Heart right ventricle (tissue), 16 donors: ENCODE data around the gene KHSRP. TPM values are rescaled to one million over a fixed set of nuclear protein-coding genes. Genes with fewer than 3 reads are reported as not detected.

Experiments
- ATAC-seq, 8 donors: fragments of 200-7000 bp; cut with Tn5 transposase; one replicate each; pipeline ENCODE4 v1.9.1; 2020; ENCODE audit warnings: mild to moderate bottlenecking in 8 of 8, moderate library complexity in 8 of 8, moderate number of reproducible peaks in 1 of 8
- DNase-seq, 2 donors: peaks; one replicate each; pipeline ENCODE4 v3.0.0-alpha.2; 2020
- H3K27ac ChIP-seq, 10 donors: fragments of 200-600 bp; sonication (generic) in 2 of 10; one replicate each; pipeline versions ENCODE4 v1.5.0 to v1.8.0; 2020 to 2022; ENCODE audit warnings: mild to moderate bottlenecking in 3 of 10
- H3K27me3 ChIP-seq, 7 donors: fragments of 200-600 bp; one replicate each; pipeline ENCODE4 v1.8.0; 2021 to 2022; ENCODE audit warnings: mild to moderate bottlenecking in 2 of 7
- H3K36me3 ChIP-seq, 9 donors: fragments of 200-600 bp; sonication (generic) in 1 of 9; one replicate each; pipeline versions ENCODE4 v1.5.0 to v1.8.0; 2020 to 2022; ENCODE audit warnings: mild to moderate bottlenecking in 2 of 9
- H3K4me1 ChIP-seq, 9 donors: fragments of 200-600 bp; sonication (generic) in 1 of 9; one replicate each; pipeline versions ENCODE4 v1.5.0 to v1.8.0; 2020 to 2022; ENCODE audit warnings: mild to moderate bottlenecking in 4 of 9
- H3K4me3 ChIP-seq, 10 donors: fragments of 200-600 bp; sonication (generic) in 2 of 10; one replicate each; pipeline versions ENCODE4 v1.5.0 to v1.8.0; 2020 to 2022; ENCODE audit warnings: mild to moderate bottlenecking in 7 of 10, moderate library complexity in 2 of 10
- H3K9me3 ChIP-seq, 11 donors: fragments of 200-600 bp in 10 of 11; sonication (generic) in 2 of 11; one replicate each; pipeline versions ENCODE4 v1.5.0 to v1.8.0; 2013 to 2022; ENCODE audit warnings: mild to moderate bottlenecking in 2 of 11, control low read depth in 1 of 11, moderate library complexity in 1 of 11
- WGBS, 2 donors: extraction: QIAGEN DNeasy Blood & Tissue Kit; methylation state at CpG; one replicate each; pipeline ENCODE4 v1.1.7; 2013; ENCODE audit warnings: inconsistent platforms in 1 of 2; 5-methylcytosine and 5-hydroxymethylcytosine counted together
- intact Hi-C, 10 donors: fragments of 100-400 bp; cut with DNase I; formaldehyde crosslinking; loops; one replicate each; pipeline versions ENCODE4 v1.11.1 to v1.14.2; 2022
- polyA plus RNA-seq, 2 donors: library from polyadenylated mRNA; stranded (reverse); fragments of 200-250 nt; gene quantifications; one replicate each; pipeline ENCODE4 v1.2.3, GENCODE V29; 2013
- total RNA-seq, 10 donors: library from RNA; stranded (reverse); fragmentation: NEBNext Ultra II Directional in 3 of 10; extraction: Animal tissue kit (Norgen Biotek cat#: 25700) in 3 of 10; gene quantifications; one replicate each; pipeline versions ENCODE4 v1.2.1 to v1.2.4, GENCODE V29; 2021 to 2023
- TF ChIP-seq, protein P1 (sequence below), 9 donors: fragments of 200-600 bp; sonication (generic) in 2 of 9; IDR thresholded peaks; one replicate each; pipeline versions ENCODE4 v1.5.0 to v1.8.0; 2021 to 2022; ENCODE audit warnings: antibody characterized with exemption in 9 of 9, mild to moderate bottlenecking in 5 of 9, moderate library complexity in 1 of 9
- donor health status: Arrhythmogenic right ventricular cardiomyopathy.
- donor health status: ischemic (EF 13 %, LVEDD 7.1; RV severe dilation, severe dysfunction).
- donor health status: healthy with polysubstance abuse.
- donor health status: DM: no; HTN: yes; CAD: no.
- donor health status: DM: no; HTN: no; CAD: no.
- donor health status: ischemic (EF 25% LVEDD 6.9; RV normal size, moderate dysfunction).
- donor health status: ischemic (EF 25% LVEDD 5.7; RV mildly dilated, moderate dysfunction).
- donor health status: healthy.
- donor health status: DM: yes; HTN: yes; CAD: no.
- donor health status: Ischemic cardiomyopathy.
- donor health status: ischemic (EF 35%, LVEDD 5.7; RV mildly dilated, moderate dysfunction).
- donor health status: nonischemic (EF 11% LVEDD 7.7; RV severe dilation, severe dysfunction).
- donor health status: DM: yes; HTN: yes; CAD: no.
- donor health status: PGD.
- donor health status: ischemic (EF 29% LVEDD 5.4; RV normal size, mild dysfunction).
- donor health status: nonischemic (EF 23%, LVEDD 6.1; RV moderate dilation, normal function).

The KHSRP gene
- total and polyA plus RNA-seq, 12 donors: 50.9 to 125 (median 86.4) TPM

GRCh38 chr19:6418562-6418932, 6.1 kb downstream of the KHSRP start:
- Histone ChIP-seq H3K4me1 (peaks cover 10 to 45% (median 18%) of the 10 kb centered on the region in 9 donors), H3K36me3 (peaks cover 10 to 89% (median 63%) of the 10 kb centered on the region in 9 donors), H3K4me3 (no peak overlapping the region), H3K9me3 (no peaks in the 10 kb centered on the region), H3K27ac (no peak overlapping the region), H3K27me3 (no peaks in the 10 kb centered on the region)
- ATAC-seq (no peak), DNase-seq (no peak)
- intact Hi-C loops: loop anchor here in 1 of 10 donors (10.0 kb wide), 1 partner anchor 194 kb away; no protein-coding TSS in a partner anchor
- WGBS, 2 donors: 91% methylated on average over 19 of the region's 19 CpGs
- TF ChIP-seq, protein P1, sequence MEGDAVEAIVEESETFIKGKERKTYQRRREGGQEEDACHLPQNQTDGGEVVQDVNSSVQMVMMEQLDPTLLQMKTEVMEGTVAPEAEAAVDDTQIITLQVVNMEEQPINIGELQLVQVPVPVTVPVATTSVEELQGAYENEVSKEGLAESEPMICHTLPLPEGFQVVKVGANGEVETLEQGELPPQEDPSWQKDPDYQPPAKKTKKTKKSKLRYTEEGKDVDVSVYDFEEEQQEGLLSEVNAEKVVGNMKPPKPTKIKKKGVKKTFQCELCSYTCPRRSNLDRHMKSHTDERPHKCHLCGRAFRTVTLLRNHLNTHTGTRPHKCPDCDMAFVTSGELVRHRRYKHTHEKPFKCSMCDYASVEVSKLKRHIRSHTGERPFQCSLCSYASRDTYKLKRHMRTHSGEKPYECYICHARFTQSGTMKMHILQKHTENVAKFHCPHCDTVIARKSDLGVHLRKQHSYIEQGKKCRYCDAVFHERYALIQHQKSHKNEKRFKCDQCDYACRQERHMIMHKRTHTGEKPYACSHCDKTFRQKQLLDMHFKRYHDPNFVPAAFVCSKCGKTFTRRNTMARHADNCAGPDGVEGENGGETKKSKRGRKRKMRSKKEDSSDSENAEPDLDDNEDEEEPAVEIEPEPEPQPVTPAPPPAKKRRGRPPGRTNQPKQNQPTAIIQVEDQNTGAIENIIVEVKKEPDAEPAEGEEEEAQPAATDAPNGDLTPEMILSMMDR (IDR thresholded peaks at IDR 0.05): no peak

DNA sequence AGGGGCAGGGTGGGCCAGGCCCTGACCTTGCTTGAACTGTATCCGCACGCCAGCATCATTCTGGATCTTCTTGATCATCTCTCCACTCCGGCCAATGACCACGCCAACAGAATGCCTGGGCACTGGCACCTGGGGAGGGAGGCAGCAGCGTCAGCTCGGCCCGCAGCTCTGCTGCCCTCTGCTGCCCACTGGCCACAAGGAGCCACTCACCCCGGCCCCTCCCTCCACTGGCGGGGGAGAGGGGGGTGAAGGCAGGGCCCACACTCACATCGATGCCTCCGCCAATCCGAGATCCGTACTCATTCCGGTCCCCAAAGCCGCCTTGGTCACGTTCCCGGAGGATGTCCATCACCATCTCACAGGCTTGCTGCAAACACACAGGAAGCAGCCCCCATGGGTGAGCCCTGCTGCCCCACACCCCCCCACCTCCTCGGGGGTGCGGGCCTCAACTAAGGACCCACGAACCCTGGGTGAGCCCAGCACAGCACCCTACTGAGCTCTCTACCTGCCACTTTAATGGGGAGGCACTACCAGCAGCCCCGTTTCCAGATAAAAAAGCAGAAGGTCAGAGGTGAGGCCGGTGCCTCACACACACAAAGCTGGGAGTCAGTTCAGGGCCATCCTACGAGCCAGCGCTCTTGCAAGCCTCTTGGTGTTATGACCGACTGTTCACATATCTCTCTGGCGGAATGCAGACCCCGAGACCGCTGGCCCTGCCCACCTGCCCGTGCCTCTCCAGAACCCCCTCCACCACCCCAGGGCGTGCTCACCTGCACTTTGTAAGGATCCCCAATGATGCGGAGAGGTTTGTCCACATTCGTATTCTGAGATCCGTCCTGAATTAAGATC, 6.7 kb downstream of the KHSRP start:
- Histone ChIP-seq H3K27ac (no peak overlapping the region), H3K4me3 (no peak overlapping the region), H3K9me3 (no peaks in the 10 kb centered on the region), H3K27me3 (no peaks in the 10 kb centered on the region), H3K36me3 (peaks cover 10 to 94% (median 63%) of the 10 kb centered on the region in 9 donors), H3K4me1 (peaks cover 4 to 44% (median 13%) of the 10 kb centered on the region in 9 donors)
- ATAC-seq: peak in 6 of 8 donors; percentile 37 to 67 (median 56)
- WGBS, 2 donors: 71 to 77% methylated on average over 33 of the region's 33 CpGs
- no peak for DNase-seq
- intact Hi-C loops: loop anchor here in 1 of 10 donors (10.0 kb wide), 1 partner anchor 193 kb away; no protein-coding TSS in a partner anchor
- TF ChIP-seq, protein P1 (IDR thresholded peaks at IDR 0.05): peak in 8 of 9 donors; percentile 22 to 58 (median 46)

GRCh38 chr19:6416658-6417405, 7.8 kb downstream of the KHSRP start:
- no peak for DNase-seq

More at GRCh38 chr19:6416658-6417405, 7.8 kb downstream of the KHSRP start:
- WGBS, 2 donors: 93 to 94% methylated on average over 29 of the region's 29 CpGs
- no peak overlapping the region for H3K4me3 ChIP-seq
- TF ChIP-seq, protein P1 (IDR thresholded peaks at IDR 0.05): no peak
- H3K4me1 ChIP-seq: peaks cover 0 to 42% (median 5%) of the 10 kb centered on the region in 9 donors
- no peak overlapping the region for H3K27ac ChIP-seq
- no peaks in the 10 kb centered on the region for H3K9me3 ChIP-seq
- H3K27me3 ChIP-seq: no peaks in the 10 kb centered on the region
- intact Hi-C loops: loop anchor here in 1 of 10 donors (10.0 kb wide), 1 partner anchor 192 kb away; no protein-coding TSS in a partner anchor
- H3K36me3 ChIP-seq: peaks cover 10 to 88% (median 63%) of the 10 kb centered on the region in 9 donors
- ATAC-seq: peak in 1 of 8 donors; percentile 13
